ENCODE results near the gene MAFG.

GRCh38 chr17:81973432-81973831, 45.9 kb upstream of the MAFG start:
- no peak for TF ChIP-seq CTCF (conservative IDR thresholded peaks at IDR 0.05; ENCODE audit: low read depth, low read length)
- TF ChIP-seq EZH2 (IDR thresholded peaks at IDR 0.05; ENCODE audit: low read length, unreplicated experiment) = no peak
